ENCODE data around the gene SERPINE3.

Gene SERPINE3

GRCh38 chr13:51318876-51319275, 20.6 kb upstream of the SERPINE3 start:
- no peak for TF ChIP-seq CTCF (conservative IDR thresholded peaks at IDR 0.05)
- H3K27ac ChIP-seq: no peak overlapping the region

GRCh38 chr13:51321836-51322235, 17.7 kb upstream of the SERPINE3 start:
- H3K27ac ChIP-seq: no peak overlapping the region
- no peak for TF ChIP-seq CTCF (conservative IDR thresholded peaks at IDR 0.05)

- no peak for TF ChIP-seq CTCF (conservative IDR thresholded peaks at IDR 0.05)
- no peak overlapping the region for H3K27ac ChIP-seq
These were observed 16.7 kb upstream of the SERPINE3 start for GRCh38 chr13:51322826-51323225.

GRCh38 chr13:51323824-51324511, 15.5 kb upstream of the SERPINE3 start:
- H3K27ac ChIP-seq: no peak overlapping the region
- no peak for TF ChIP-seq CTCF (conservative IDR thresholded peaks at IDR 0.05)

GRCh38 chr13:51324714-51325420, 14.6 kb upstream of the SERPINE3 start:
- H3K27ac ChIP-seq: no peak overlapping the region
- TF ChIP-seq CTCF (conservative IDR thresholded peaks at IDR 0.05): no peak

GRCh38 chr13:51325837-51326236, 13.7 kb upstream of the SERPINE3 start:
- H3K27ac ChIP-seq: no peak overlapping the region
- TF ChIP-seq CTCF (conservative IDR thresholded peaks at IDR 0.05): no peak

GRCh38 chr13:51326777-51327176, 12.7 kb upstream of the SERPINE3 start:
- no peak for TF ChIP-seq CTCF (conservative IDR thresholded peaks at IDR 0.05)
- H3K27ac ChIP-seq: no peak overlapping the region

Measured in VCaP (cell line).